NCI-H2029 (cell line): ENCODE results near the gene SLC27A1.
"Not testable (repeated sequence)": the region's sequence is repeated elsewhere in the genome, so short reads cannot be mapped to it uniquely, and the experiment has no call there.

Experiments
- DNase-seq: peaks from one replicate; lab custom pipeline; 2025; lab: John Stamatoyannopoulos, UW

The SLC27A1 gene

DNA sequence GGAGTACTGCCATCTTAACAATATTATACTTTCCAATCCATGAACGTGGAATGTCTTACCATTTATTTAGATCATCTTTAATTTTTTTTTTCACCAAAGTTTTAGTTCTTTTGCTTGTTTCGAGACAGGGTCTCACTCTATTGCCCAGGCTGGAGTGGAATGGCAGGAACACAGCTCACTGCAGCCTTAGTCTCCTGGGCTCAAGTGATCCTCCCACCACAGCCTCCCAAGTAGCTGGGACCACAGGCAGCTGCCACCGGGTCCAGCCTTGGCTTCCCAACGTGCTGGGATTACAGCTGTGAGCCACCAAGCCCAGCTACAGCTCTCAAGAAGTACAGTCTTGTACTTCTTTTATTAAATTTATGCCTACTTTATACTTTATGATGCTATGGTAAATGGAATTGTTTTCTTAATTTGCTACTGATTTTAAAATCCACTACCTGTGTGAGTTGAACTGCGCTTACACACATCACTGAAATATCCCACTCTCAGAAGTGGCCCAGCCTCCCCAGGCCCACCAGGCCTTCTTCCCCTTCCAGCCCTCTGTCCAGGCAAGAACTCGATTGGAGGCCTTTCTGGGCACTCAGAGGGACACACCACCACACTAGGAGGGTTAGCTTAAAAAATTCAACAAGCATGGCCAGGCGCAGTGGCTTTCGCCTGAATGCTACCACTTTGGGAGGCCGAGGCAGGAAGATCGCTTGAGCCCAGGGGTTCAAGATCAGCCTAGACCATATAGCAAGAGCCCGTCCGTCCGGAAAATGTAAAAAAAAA, 40.1 kb downstream of the SLC27A1 start:
- no peak for DNase-seq

DNA sequence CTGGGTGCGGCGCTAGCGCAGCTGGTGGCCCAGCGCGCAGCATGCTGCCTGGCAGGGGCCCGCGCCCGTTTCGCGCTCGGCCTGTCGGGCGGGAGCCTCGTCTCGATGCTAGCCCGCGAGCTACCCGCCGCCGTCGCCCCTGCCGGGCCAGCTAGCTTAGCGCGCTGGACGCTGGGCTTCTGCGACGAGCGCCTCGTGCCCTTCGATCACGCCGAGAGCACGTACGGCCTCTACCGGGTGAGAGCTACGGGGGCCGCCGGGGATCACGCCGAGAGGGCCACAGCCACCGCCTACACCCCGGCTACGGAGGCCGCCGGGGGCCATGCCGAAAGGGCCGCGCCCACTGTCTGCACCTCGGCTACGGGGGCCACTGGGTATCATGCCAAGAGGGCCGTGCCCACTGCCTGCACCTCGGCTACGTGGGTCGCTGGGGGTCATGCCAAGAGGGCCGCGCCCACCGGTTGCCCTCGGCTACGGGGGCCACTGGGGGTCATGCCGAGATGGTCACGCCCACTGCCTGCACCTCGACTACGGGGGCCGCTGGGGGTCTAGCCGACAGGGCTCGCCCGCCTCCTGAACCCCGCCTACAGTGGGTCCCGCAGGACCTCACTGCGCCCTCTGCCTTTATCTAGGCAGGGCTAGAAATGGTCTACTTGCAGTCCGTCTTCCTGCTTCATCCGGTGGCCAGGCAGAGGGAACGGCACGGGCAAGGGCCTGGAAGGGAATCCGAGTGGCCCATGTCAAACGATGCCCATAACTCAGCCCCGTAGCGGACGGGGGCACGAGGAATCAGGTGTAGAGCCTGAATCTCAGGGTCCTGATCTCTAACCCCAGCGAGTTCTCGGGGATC, 41.6 kb downstream of the SLC27A1 start:
- peak; percentile 50 for DNase-seq

DNA sequence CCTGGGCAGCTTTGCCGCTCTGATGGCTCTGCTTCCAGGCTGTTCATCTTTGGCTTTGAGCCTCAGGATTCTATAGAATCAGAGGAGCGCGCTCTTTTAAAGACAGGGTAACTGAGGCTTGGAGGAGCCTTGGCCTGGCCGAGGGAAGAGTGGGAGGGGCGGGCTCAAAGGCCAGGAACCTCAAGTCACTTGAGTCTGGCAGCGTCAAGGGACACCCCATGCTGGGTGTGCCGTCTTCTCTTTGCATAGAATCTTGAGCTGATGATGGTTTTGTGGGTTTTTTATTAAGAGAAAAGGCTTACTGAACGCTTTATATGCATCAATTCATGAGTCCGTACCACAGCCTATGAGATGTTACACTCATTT, 42.2 kb downstream of the SLC27A1 start:
- DNase-seq, result no peak

DNA sequence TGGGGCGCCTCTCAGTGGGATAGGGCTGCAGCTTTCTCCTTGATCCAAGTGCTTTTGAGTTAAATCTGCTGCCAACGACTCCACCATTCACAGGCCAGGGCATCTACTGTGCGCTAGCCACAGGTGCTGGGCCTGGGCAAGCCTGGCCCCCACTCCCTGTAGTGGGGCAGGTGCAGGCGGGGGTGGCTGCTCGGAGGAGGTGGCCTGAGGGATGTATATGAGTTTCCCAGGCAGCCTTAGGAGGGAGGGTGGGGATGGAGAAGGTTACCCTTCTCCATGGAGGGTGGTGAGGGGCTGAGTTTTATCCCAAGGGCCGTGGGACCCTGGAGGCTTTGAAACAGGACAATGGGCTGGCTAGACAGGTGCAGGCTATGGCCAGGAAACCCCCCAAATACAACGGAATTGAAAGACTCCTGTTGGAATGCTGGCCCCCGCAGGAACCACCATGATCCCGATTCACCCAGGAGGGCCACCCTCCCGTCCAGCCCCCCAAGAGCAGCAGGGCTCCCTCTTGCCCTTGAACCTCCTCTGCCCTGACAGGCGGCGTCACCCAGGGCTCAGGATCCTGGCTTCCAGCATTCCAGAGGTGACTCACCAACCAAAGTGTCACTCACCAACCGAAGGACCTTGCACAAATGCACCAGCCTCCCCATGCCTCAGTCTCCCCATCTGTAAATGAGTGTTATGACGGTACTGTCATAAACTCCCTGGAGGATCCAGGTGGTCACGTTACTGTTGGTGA, 45.3 kb downstream of the SLC27A1 start:
- DNase-seq, result no peak

DNA sequence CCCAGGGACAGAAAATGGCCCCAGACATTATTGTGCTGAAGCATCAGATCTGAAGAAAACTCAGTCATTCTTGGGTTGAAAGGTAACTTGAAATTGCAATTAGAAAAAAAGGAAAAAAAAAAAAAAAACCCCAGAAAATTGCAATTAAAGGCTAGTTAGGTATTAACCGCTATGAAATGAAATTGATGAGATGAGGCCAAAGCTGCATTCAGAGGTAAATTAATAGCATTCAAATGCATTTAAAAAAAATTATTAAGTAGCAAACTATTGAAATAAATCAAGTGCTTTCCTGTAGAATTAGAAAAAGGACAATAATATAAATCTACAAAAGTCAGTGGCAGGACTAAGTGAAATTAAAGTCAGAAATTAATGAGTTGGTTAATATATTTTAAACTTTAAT, 47.6 kb downstream of the SLC27A1 start:
- DNase-seq, result no peak

DNA sequence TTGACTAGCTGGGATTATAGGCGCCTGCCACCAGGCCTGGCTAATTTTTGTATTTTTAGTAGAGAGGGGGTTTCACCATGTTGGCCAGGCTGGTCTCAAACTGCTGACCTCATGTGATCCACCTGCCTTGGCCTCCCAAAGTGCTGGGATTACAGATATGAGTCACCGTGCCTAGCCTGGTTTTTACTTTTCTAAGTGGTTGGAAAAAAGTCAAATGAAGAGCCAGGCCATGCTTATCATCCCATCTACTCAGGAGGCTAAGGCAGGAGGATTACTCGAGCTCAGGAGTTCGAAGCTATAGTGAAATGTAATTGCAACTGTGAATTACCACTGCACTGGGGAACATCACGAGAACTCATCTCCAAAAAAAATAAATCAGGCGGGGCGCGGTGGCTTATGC, 48.3 kb downstream of the SLC27A1 start:
- DNase-seq, result not testable (repeated sequence)

DNA sequence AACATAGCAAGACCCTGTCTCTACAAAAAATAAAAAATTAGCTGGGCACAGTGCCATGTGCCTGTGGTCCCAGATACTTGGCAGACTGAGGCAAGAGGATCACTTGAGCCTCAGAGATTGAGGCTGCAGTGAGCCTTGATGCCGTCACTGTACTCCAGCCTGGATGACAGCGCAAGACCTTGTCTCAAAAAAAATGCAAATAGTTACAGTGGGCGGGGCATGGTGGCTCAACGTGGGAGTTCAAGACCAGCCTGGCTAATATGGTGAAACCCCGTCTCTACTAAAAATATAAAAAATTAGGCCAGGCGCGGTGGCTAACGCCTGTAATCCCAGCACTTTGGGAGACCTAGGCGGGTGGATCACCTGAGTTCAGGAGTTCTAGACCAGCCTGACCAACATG, 49.6 kb downstream of the SLC27A1 start:
- DNase-seq, result peak; percentile 7

DNA sequence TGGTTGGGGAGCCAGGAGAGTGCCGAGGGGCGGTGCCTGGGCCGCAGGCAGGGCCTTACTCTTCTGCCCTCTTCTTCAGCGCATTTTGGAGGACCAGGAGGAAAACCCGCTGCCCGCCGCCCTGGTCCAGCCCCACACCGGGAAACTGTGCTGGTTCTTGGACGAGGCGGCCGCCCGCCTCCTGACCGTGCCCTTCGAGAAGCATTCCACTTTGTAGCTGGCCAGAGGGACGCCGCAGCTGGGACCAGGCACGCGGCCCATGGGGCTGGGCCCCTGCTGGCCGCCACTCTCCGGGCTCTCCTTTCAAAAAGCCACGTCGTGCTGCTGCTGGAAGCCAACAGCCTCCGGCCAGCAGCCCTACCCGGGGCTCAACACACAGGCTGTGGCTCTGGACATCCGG, 50.5 kb downstream of the SLC27A1 start:
- no peak for DNase-seq

DNA sequence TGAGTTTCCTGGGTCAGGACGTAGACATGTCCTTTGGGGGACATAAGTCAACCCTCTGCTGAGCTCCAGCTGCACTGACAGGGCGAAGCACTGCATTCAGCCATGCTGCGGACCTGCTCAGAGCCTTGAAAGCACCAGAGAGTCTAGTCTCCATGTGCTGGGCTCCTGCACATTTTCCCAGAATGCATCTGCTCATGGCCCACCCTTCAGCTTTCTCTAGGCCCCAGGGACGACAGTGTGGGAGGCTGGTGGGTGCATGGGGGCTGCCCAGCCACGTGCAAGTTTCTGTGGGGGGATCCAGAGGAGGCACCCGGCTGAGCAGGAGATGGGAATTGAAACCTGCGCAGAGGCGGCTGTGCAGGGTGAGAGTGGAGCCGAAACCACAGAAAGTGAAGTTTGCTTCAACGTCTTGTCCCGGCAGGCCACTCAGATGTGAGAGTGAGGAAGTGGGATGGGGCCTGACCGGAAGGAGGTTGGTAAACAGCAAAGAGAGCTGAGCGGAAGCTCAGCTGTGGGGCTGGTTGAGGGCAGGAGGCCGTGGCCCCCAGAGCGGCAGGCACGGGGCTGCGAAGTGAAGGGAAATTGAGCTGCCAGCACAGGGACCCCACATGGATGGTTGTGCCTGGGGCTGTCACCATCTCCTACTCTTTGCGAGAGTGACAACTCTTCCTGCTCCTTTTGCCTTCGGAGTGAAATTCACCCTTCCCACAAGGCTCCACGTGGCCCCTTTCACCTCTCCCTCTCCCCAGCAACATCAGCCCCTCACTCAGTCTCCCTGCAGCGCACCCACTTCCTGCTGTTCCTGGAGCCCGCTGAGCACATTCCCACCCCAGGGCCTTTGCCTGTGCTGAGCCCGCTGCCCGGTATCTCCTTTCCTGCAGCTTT, 52.9 kb downstream of the SLC27A1 start:
- DNase-seq, result no peak

DNA sequence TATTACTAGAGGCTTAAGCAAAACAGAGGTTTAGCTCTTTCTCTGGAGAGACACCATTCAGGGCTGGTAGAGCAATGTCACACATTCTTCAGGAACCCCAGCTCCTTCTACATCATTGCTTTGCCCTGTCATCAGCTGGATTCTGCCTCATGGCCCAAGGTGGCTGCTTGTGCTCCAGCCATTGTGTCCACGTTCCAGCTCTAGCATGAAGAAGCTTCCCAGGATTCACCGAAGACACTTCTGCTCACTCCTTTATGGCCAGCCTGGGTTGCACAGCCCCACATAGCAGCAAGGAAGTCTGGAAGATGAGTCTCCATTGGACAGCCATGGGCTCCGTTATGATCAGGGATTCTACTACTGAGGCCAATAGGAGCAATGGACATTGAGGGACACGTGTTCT, 54.3 kb downstream of the SLC27A1 start:
- no peak for DNase-seq

DNA sequence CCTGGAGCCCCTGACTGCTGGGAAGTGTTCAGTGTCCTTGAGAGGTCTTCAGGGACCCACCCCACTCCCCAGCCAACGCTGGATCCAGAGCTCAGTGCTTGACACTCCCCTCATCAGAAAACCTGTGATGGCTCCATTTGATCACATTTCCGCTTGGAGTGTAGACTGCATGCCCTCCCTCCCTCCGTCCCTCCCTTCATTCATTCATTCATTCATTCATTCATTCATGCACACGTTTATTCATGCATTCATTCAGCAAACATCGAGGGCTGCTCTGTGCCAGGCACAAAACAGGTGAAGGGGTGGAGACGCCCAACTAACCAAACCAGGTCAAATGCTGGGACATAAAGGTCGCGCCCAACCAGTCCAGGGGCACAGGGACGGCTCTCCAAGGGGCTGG, 54.8 kb downstream of the SLC27A1 start:
- DNase-seq, result no peak

DNA sequence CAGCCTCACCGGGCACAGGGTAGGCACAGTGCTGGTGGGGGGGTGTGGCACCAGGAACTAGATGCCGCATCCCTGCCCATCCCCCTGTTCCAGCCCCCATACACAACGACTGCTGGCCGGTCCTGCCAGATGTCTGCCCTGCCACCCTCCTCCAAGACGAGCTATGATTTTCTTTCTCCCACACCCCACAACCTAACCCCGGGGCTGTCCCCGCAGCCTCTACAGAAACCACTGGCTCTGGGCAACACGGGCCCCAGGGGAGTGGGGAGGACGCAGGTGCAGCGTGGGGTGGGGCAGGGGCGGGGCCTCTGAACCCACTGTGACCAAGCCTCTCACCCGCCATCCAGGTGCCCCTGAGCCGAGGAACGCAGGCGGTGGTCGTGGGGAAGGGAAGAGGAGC, 56.6 kb downstream of the SLC27A1 start:
- DNase-seq, result no peak

DNA sequence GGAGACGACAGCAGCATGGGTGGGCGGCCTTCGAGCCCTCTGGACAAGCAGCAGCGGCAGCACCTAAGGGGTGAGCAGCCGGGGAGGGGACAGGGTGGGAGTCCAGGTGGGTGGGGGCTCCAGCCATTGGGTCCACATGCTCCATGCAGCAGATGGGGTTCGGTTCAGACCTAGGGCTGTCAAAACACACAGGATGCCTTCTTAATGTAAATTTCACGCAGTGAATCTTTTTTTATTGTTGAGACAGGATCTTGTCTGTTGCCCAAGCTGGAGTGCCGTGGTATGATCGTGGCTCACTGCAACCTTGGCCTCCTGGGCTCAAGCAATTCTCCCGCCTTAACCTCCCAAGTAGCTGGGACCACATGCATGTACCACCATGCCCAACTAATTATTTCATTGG, 57.0 kb downstream of the SLC27A1 start:
- DNase-seq, result no peak

DNA sequence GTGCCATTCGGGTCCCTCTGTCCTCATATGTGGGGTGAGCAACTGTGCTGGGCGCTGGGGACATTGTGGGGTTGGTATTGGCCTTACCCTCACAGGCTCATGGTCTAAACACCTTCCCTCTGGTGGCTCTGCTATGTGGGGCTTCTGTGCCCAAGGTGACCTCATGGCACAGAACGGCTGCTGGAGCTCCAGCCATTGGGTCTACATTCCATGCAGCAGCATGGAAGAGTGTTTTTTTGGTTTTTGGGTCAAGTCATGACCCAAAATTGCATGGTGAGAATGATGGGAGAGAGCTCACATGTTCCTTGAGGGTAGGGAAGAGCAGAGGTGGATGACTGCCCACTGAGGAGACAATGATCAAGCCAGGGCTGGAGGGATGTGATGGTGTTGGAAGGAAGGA, 58.3 kb downstream of the SLC27A1 start:
- no peak for DNase-seq

DNA sequence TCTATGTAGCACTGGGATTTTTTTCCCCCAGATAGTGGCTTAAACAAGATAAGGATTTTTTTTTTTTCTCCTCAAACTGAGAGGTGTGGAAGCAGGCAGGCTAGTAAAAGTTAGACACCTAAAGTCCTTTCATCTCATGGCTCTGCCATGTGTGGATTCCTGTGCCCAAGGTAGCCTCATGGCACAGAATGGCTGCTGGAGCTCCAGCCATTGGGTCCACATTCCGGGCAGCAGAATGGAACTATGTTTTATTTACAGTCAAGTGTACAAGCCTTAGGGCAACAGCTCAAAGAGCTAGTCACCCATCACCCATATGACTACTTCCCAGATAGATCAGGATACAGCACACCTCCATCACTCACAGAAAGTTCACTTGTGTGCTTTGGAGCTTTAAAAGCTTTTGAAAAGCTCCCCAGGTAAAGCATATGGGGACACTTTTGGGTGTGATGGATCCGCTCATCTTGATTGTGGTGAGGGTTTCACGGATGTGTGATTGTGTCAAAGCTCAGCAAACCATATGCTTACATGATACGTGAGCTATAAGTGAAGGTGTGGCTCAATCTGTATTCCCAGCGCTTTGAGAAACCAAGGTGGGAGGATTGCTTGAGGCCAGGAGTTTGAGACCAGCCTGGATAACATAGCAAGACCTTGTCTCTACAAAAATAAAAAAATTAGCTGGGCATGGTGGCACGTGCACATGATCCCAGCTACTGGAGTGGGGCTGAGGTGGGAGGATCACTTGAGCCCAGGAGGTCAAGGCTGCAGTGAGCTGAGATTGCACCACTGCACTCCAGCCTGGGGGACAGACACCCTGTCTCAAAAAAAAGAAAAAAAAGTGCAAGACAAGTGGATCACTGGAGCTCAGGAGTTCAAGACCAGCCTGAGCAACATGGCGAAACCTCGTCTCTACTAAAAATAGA, 59.2 kb downstream of the SLC27A1 start:
- DNase-seq, result no peak

DNA sequence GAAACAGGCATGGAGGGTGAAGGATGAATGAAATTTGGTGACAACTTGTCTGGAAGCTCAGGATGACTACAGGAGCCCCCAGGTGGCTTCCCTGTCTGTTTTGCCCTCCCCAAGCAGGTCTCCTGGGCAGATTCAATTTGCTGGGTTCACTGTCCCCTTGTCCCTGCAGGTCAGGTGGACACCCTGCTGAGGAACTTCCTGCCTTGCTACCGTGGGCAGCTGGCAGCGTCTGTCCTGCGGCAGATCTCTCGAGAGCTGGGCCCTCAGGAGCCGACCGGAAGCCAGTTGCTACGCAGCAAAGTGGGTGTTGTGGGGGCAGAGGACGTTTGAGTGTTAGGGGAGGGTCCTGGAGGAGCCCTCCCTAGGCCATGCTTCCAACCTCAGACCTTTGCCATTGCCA, 60.3 kb downstream of the SLC27A1 start:
- DNase-seq, result peak; percentile 56

DNA sequence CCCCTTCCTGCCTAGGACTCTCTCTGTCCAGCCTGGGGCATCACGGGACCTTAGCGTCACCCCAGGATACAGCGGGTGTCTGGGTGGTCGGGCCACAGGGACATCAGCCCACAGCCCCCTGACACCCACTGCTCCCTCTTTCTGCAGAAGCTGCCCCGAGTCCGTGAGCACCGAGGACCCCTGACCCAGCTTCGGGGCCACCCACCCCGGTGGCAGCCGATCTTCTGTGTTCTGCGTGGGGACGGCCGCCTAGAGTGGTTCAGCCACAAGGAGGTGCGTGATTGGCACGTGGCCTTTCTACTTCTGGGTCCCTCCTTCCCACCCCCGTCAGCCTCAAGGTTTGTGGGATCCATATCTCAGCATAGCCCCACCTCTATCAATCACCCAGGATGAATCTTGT, 61.8 kb downstream of the SLC27A1 start:
- DNase-seq, result no peak

DNA sequence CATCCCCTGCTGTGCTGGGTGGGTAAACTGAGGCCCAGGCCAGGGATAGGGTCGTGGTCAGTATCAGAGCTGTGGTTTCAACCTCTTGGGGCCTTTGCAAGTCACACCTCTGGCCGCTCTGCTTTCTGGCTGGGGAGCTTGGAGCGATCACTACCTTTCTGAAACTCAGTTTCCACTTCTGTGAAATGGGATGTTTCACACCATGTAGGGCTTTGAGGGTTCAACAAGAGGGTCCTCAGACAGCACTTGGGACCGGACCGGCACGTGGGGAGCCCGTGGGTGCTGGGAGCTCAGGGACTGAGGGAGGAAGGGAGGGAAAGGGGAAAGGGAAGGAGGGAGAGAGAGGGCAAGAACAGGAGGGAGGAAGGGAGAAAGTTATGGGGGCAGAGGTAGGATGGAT, 62.2 kb downstream of the SLC27A1 start:
- no peak for DNase-seq

DNA sequence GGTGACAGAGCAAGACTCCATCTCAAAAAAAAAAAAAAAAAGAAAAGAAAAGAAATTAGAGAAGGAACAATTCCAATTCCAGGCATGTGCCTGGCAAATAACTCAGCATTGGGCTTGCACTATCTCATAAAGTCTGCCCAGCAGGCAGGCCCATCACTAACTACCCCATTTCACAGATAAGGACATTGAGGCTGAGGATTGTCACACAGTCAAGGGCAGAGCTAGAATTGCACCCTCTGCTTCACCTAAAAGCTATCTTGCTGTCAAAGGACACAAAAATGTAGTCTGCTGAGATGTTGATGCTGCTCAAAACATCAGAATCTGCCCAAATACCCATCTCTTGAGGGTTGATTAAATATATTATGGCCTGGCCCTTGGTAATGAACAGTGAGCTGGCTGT, 64.4 kb downstream of the SLC27A1 start:
- DNase-seq, result no peak

DNA sequence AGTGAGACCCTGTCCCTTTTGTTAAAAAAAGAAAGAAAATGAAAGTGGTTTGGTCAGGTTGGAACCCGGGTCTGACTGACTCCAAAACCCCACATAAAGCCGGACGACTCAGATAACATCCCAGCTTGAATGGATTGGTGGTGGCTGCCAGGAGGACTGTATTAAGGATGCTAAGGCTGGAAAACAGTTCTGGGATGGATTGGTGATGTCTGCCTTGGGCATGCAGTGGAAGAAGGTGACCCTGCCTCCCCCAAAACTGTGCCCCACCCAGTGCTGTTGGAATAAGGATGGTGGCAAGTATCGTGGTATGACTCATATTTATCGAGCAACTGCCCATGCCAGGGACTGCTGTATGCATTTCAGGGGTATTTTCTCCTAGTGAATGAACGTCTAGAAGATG, 66.6 kb downstream of the SLC27A1 start:
- DNase-seq, result no peak
